Measurements from ENCODE around the gene OLA1. TPM values are rescaled to one million over a fixed set of nuclear protein-coding genes. Genes with fewer than 3 reads are reported as not detected.

Gene OLA1
- total and polyA plus RNA-seq, 2 of the 13 experiments (the other 11 are each of a cell fraction or from before 2014, with no cell fraction given) = 153 to 241 TPM

DNA sequence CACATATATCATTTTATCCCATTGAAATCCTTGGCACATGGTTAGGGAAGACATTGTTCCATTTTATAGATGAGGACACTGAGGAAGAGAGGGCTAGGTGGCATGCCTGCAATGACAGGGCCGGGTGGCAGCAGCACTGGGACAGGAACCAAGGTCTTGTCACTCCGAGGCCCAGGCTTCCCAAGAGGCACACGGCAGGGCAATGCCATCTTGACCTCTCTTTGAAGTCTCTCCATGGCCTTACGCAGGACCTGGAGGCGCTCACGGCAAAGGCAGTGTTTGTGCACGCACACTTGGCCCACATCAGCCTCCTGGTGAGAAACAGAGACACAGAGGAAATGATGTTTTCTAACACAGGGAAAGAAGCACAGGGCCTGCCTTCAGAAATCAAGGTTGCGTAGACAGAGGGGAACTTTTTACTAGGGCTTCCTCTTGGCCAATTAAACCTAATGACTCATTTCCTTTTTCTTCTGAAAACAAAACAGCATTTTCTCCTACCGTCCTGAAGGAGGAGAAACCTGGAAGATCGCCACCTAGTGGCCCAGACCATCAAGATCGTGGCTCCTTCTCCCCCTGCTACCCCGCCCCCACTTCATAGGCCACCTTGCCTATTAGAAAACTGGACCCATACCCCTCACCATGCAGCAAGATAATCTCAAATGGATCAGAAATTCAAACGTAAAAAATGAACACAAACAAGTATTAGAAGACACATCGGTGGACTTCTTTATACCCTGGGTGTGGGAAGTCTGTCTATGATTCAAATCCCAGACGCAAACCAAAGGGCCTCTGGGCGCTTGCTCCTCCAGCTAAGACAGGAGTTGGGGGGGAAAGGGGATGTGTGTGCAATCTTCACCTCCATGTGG is 208.5 kb downstream of the OLA1 start (continued):
- TF ChIP-seq, protein P1, sequence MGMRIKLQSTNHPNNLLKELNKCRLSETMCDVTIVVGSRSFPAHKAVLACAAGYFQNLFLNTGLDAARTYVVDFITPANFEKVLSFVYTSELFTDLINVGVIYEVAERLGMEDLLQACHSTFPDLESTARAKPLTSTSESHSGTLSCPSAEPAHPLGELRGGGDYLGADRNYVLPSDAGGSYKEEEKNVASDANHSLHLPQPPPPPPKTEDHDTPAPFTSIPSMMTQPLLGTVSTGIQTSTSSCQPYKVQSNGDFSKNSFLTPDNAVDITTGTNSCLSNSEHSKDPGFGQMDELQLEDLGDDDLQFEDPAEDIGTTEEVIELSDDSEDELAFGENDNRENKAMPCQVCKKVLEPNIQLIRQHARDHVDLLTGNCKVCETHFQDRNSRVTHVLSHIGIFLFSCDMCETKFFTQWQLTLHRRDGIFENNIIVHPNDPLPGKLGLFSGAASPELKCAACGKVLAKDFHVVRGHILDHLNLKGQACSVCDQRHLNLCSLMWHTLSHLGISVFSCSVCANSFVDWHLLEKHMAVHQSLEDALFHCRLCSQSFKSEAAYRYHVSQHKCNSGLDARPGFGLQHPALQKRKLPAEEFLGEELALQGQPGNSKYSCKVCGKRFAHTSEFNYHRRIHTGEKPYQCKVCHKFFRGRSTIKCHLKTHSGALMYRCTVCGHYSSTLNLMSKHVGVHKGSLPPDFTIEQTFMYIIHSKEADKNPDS (CRISPR knock-in tag; IDR thresholded peaks at IDR 0.05) = no peak
- TF ChIP-seq SIN3A (IDR thresholded peaks at IDR 0.05; ENCODE audit: borderline replicate concordance, low read depth, low read length) = no peak
- TF ChIP-seq, protein P2, sequence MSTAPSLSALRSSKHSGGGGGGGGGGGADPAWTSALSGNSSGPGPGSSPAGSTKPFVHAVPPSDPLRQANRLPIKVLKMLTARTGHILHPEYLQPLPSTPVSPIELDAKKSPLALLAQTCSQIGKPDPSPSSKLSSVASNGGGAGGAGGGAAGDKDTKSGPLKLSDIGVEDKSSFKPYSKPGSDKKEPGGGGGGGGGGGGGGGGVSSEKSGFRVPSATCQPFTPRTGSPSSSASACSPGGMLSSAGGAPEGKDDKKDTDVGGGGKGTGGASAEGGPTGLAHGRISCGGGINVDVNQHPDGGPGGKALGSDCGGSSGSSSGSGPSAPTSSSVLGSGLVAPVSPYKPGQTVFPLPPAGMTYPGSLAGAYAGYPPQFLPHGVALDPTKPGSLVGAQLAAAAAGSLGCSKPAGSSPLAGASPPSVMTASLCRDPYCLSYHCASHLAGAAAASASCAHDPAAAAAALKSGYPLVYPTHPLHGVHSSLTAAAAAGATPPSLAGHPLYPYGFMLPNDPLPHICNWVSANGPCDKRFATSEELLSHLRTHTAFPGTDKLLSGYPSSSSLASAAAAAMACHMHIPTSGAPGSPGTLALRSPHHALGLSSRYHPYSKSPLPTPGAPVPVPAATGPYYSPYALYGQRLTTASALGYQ (CRISPR knock-in tag; IDR thresholded peaks at IDR 0.05) = no peak
- peak; percentile 76; the same call in 1 of the 2 replicates for TF ChIP-seq IRF2 (CRISPR knock-in tag; IDR thresholded peaks at IDR 0.05)
- no peak for TF ChIP-seq NFE2 (CRISPR knock-in tag; IDR thresholded peaks at IDR 0.05)
- no peak; the same call in 1 of the 2 replicates for TF ChIP-seq RBAK (CRISPR knock-in tag; IDR thresholded peaks at IDR 0.05)
- TF ChIP-seq AKAP8 (CRISPR knock-in tag; IDR thresholded peaks at IDR 0.05) = no peak
- TF ChIP-seq, protein P3, sequence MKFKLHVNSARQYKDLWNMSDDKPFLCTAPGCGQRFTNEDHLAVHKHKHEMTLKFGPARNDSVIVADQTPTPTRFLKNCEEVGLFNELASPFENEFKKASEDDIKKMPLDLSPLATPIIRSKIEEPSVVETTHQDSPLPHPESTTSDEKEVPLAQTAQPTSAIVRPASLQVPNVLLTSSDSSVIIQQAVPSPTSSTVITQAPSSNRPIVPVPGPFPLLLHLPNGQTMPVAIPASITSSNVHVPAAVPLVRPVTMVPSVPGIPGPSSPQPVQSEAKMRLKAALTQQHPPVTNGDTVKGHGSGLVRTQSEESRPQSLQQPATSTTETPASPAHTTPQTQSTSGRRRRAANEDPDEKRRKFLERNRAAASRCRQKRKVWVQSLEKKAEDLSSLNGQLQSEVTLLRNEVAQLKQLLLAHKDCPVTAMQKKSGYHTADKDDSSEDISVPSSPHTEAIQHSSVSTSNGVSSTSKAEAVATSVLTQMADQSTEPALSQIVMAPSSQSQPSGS (CRISPR knock-in tag; IDR thresholded peaks at IDR 0.05) = peak; percentile 36; the same call in 1 of the 2 replicates
- no peak for TF ChIP-seq E2F5 (CRISPR knock-in tag; conservative IDR thresholded peaks at IDR 0.05)
- TF ChIP-seq SPEN (CRISPR knock-in tag; IDR thresholded peaks at IDR 0.05; ENCODE audit: low read depth) = peak; percentile 45; the same call in 1 of the 2 replicates
- TF ChIP-seq CREB1 (IDR thresholded peaks at IDR 0.05) = no peak
- peak; percentile 63; the same call in 1 of the 2 replicates for TF ChIP-seq CREB1 (CRISPR knock-in tag; IDR thresholded peaks at IDR 0.05)
- no peak for TF ChIP-seq DR1 (CRISPR knock-in tag; IDR thresholded peaks at IDR 0.05)
- peak; percentile 85 for TF ChIP-seq KAT8 (CRISPR knock-in tag; IDR thresholded peaks at IDR 0.05)
- TF ChIP-seq MTF2 (CRISPR knock-in tag; IDR thresholded peaks at IDR 0.05; ENCODE audit: borderline replicate concordance) = peak; percentile 30; the same call in 1 of the 2 replicates
- TF ChIP-seq, protein P4, sequence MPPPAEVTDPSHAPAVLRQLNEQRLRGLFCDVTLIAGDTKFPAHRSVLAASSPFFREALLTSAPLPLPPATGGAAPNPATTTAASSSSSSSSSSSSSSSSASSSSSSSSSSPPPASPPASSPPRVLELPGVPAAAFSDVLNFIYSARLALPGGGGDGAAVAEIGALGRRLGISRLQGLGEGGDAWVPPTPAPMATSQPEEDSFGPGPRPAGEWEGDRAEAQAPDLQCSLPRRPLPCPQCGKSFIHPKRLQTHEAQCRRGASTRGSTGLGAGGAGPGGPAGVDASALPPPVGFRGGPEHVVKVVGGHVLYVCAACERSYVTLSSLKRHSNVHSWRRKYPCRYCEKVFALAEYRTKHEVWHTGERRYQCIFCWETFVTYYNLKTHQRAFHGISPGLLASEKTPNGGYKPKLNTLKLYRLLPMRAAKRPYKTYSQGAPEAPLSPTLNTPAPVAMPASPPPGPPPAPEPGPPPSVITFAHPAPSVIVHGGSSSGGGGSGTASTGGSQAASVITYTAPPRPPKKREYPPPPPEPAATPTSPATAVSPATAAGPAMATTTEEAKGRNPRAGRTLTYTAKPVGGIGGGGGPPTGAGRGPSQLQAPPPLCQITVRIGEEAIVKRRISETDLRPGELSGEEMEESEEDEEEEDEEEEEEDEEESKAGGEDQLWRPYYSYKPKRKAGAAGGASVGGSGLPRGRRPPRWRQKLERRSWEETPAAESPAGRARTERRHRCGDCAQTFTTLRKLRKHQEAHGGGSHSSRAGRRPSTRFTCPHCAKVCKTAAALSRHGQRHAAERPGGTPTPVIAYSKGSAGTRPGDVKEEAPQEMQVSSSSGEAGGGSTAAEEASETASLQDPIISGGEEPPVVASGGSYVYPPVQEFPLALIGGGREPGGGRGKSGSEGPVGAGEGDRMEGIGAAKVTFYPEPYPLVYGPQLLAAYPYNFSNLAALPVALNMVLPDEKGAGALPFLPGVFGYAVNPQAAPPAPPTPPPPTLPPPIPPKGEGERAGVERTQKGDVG (CRISPR knock-in tag; IDR thresholded peaks at IDR 0.05; ENCODE audit: borderline replicate concordance) = no peak
- TF ChIP-seq GATAD2A (CRISPR knock-in tag; IDR thresholded peaks at IDR 0.05) = peak; percentile 85; the same call in 1 of the 2 replicates
- no peak for TF ChIP-seq SMAD9 (CRISPR knock-in tag; IDR thresholded peaks at IDR 0.05)

Data from HepG2 (cell line).